Loucy (cell line): Measurements from ENCODE around the gene CIBAR2.

Source experiments
- CTCF ChIP-seq: fragments of 200-600 bp; sonication (generic); conservative IDR thresholded peaks from 2 replicates; pipeline ENCODE4 v1.5.1; 2014; ENCODE audit warnings: mild to moderate bottlenecking, antibody characterized with exemption, low read length
- EZH2phosphoT487 ChIP-seq: fragments of 200-600 bp; IDR thresholded peaks from 2 replicates; pipeline ENCODE4 v1.6.1; 2018; ENCODE audit warnings: antibody characterized with exemption, mild to moderate bottlenecking, moderate library complexity, borderline replicate concordance

GRCh38 chr16:85103114-85104079 lies 8.9 kb downstream of the CIBAR2 start:
- TF ChIP-seq CTCF (no peak), EZH2phosphoT487 (no peak)
